ENCODE data around the gene JMJD8. TPM values are rescaled to one million over a fixed set of nuclear protein-coding genes. Genes with fewer than 3 reads are reported as not detected.
A peak's percentile ranks its signal among the peaks of the same experiment; 100 is the strongest.

JMJD8 gene
- total and polyA plus RNA-seq, 9 of the 15 experiments (the other 6 are each of a cell fraction or from before 2014, with no cell fraction given), result 1.2 to 50.6 (median 29.3) TPM

GRCh38 chr16:678858-679813, 5.0 kb downstream of the JMJD8 start (continued):
- TF ChIP-seq CTCFL (IDR thresholded peaks at IDR 0.05; ENCODE audit: borderline replicate concordance, insufficient read depth, low read depth, low read length, poor library complexity, severe bottlenecking) (no peak), TARDBP (IDR thresholded peaks at IDR 0.05) (no peak; the same call in 1 of the 2 replicates), FIP1L1 (IDR thresholded peaks at IDR 0.05; ENCODE audit: low read depth, low read length, poor library complexity, severe bottlenecking) (no peak), ZNF316 (IDR thresholded peaks at IDR 0.05) (no peak), ZNF644 (tag; IDR thresholded peaks at IDR 0.05; ENCODE audit: low read depth) (no peak), MGA (IDR thresholded peaks at IDR 0.05) (no peak), ZFP30 (CRISPR knock-in tag; IDR thresholded peaks at IDR 0.05; ENCODE audit: borderline replicate concordance) (no peak), GATA2 (CRISPR knock-in tag; IDR thresholded peaks at IDR 0.05) (no peak), SUPT5H (IDR thresholded peaks at IDR 0.05) (peak; percentile 80), CBFB (CRISPR knock-in tag; IDR thresholded peaks at IDR 0.05) (no peak), SAFB2 (IDR thresholded peaks at IDR 0.05; ENCODE audit: borderline replicate concordance, low read depth, low read length, severe bottlenecking) (no peak)
- TF ChIP-seq, protein P1, sequence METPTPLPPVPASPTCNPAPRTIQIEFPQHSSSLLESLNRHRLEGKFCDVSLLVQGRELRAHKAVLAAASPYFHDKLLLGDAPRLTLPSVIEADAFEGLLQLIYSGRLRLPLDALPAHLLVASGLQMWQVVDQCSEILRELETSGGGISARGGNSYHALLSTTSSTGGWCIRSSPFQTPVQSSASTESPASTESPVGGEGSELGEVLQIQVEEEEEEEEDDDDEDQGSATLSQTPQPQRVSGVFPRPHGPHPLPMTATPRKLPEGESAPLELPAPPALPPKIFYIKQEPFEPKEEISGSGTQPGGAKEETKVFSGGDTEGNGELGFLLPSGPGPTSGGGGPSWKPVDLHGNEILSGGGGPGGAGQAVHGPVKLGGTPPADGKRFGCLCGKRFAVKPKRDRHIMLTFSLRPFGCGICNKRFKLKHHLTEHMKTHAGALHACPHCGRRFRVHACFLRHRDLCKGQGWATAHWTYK (CRISPR knock-in tag; IDR thresholded peaks at IDR 0.05), result no peak

Measured in K562 (cell line).